HG02938 (cell line): ENCODE data around the gene CRACR2B.

Source experiments
- ATAC-seq: cut with Tn5 transposase; IDR thresholded peaks from one replicate; pipeline ENCODE4 v1.9.1; 2021; ENCODE audit warnings: mild to moderate bottlenecking, moderate library complexity; ENCODE audit not compliant: unreplicated experiment

The CRACR2B gene

DNA sequence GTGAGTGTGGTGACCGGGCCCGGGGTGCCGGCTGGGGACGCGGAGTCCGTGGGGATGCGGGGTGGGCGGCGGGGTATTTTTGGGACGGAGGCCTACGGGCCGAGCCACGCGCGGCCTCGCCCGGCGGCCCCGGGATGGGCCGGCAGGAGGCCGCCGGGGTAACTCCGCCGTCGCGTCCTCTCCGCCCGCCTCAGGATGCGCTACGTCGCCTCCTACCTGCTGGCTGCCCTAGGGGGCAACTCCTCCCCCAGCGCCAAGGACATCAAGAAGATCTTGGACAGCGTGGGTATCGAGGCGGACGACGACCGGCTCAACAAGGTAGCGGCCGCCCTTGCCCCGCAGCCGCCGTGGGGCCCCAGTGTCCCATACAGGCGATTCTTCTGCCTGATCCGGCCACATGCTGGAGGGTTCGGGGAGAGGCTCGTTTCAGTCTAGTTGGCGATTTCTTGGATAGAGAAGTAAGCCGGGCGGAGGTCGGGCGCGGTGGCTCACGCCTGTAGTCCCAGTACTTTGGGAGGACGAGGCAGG, 17.6 kb upstream of the CRACR2B start:
- no peak for ATAC-seq

DNA sequence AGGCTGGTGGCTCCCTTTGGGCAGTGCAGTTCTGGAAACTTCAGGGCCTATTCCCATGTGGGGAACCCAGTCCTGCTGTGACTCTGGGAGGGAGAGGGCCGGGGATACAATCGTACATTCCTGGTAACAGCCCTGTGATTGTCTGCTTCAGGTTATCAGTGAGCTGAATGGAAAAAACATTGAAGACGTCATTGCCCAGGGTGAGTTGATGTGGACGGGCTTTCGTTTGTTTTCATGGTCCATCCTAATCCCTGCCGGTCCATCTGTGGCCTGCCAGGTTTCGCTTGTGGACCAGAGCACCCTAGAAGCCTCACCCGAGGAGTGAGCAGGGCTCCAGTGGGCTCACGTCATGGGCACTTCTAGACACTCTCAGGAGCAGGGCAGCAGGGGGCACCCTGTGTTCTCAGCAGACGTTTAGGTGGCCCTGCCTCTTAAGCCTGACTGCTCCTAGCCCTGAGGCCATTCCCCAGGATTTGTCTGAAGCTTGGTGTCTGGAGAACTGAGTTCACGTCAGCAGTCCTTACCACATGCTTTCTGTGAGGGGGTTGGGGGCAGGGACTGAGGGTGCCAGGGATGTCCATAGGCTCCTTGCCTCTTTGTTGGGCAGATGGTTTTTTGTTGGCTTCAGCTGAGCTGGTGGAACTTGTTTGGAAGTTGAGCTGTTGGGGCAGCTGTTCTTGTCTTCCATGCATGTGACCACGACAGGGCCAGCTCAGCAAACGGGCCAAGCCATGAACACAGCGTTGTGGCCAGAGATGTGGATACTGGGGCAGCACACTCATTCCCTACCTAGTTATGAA, 16.1 kb upstream of the CRACR2B start:
- no peak for ATAC-seq

DNA sequence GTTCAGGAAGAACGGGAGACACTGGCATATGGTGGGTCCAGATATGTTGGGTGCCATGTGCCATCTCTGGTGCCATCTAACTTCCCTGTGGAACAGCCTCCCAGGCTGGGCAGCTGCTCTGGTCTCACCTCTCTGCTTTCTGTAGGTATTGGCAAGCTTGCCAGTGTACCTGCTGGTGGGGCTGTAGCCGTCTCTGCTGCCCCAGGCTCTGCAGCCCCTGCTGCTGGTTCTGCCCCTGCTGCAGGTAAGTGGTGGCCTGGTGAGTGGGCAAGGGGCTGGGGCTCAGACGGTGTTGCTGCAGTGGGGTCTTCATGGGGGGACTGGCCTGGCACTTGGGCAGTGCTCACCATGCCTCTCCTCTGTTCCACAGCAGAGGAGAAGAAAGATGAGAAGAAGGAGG, 15.3 kb upstream of the CRACR2B start:
- ATAC-seq, result no peak

DNA sequence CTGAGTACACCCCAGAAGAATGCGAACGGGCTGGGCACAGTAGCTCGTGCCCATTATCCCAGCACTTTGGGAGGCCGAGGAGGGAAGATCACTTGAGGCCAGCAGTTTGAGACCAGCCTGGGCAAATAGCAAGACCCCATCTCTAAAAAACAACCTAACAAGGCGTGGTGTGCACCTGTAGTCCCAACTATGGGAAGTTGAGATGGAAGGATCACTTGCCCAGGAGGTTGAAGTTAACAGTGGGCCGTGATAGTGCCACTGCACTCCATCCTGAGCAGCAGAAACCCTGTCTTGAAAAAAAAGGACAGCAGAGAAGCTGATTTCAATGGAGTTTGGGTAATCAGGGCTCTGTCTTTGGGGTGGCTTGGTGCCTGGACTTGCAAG, 14.7 kb upstream of the CRACR2B start:
- no peak for ATAC-seq

DNA sequence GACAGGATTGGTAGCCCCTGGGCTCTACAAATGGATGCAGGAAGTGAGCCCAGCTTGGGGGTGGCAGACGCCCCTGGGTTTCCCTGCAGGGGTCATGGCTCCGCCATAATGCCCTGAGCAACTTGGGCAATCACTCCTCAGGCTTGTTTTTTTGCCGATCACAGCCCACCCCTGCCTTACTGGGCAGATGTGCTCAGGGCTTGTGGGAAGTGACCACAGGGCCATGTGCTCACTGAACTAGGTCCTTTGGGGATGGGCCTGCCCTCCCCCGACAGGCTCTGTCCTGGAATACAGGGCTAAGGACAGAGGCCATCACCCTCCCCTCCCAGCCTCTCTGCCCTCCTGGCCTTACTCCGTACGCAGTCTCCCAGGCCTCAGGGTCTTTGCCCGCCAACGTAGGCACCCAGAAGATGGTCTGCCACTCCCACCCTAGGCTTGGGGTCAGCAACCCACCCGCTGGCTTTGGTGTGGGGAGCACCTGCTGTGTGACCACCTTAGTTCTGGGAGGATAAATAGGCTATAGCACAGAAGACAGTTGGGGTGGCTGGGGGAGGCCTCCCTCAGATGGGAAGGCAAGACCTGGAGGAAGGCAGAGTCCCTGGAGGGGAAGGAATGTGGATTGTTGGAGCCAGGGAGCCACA, 14.1 kb upstream of the CRACR2B start:
- ATAC-seq, result no peak

DNA sequence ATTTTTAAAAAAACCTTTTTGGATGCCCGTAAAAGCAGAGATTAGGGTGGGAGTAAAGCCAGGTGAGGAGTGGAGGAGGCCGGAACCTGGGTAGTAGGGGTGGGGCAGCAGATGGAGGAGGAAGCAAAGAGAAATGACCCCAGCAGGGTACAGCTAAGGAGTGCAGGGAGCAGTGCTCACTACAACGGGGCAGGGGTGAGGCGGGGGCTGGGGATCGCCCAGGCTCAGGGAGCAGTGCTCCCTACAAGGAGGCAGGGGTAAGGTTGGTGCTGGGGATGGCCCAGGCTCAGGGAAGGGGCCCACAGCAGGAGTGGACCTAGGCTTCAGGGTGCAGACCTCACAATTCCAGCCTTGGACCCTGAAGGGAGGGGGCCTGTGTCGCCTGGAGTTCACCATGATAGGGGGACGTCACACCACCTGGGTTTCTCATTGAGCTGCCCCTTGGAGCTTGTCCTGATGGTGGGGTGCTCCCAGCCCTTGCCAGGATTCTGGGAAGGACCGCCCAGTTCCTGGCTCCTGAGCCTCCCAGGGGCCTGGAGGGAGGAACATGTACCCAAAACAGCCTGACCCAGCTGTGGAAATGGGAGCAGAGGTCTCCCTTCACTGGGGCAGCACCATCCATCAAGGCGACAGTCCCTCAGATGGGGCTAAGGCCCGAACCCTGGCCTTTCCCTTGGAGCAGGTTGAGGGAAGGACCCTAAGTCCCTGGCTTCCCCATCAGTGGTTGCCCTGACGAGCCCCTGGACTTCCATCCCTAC, 11.9 kb upstream of the CRACR2B start:
- ATAC-seq, result no peak

DNA sequence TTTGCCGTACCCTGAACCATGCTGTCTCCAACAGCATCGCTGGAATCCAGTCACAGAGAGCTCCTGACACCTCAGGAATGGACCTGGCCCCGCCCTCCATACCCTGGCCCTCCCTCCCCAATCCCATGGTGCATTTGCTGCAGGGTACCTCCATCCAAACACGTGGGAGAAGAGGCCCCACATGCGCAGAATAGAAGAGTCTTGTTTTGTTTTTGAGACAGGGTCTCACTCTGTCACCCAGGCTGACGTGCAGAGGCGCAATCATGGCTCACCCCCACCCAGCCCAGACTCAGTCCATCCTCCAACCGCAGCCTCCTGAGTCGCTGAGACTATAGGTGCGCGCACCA, 11.3 kb upstream of the CRACR2B start:
- ATAC-seq, result no peak

DNA sequence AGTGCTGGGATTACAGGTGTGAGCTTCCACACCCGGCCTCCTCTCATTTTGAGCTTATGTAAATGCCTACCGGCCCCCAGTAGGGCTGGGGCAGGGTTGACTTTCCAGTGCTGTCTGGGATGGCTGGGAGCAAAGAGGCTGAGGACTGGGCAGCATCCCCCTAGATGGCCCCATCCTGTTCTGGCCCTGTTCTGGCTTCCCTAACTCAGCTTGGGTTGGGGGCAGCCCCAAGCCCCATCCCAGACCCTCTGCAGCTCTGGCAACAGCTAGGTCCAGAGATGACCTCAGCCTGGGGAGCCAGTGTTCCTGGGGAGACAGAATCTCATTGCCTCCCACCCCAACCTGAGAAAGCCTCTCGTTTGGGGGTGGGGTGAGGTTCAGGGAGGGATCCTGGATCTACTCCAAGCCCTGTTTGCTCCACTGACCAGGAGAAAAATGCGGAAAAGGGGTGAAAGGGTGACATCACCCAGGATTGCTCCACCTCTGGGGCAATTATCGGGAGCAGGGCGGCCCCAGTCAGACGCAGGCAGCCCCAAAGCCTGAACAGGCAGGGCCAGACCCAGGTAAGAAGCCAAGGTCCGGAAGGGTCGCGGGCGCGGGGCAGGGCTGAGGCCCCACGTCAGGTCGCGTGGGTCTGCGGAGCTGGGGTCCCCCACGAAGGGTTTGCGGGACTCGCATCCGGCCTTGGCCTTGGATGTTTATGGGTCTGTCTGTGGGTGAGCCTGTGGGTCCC, 9.2 kb upstream of the CRACR2B start, which contains the start of gene PNPLA2:
PNPLA2 (plus strand) TSS at position 519 of the 733 bp plus-strand sequence. CDS start 805 bp downstream, outside the sequence.
- ATAC-seq, result no peak

DNA sequence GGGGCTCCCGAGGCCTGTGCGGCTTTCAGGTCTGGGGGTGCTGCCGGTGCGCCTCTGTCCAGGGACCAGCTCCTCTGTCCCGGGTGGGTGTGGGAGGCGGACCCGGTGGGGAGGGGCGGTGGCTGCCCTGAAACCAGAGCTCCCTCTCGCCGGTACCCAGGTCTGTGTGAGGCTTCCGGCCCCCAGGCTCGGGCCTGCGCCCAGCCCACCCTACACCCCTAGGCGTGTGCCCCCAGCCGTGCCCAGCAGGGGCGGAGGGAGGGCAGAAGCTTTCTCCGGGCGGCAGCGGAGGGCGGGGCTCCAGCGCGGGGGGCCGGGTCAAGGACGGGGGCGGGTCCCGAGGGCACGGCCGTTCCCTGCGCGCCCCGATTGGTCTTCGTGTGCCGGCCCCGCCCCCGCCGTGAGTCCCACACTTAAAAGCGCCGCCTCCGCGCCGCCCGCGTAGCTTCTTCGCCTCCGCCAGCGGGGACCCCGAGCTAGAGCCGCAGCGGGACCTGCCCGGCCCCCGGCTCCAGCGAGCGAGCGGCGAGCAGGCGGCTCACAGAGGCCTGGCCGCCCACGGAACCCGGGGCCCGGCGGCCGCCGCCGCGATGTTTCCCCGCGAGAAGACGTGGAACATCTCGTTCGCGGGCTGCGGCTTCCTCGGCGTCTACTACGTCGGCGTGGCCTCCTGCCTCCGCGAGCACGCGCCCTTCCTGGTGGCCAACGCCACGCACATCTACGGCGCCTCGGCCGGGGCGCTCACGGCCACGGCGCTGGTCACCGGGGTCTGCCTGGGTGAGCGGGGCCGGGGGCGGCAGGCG, 8.4 kb upstream of the CRACR2B start:
- peak; percentile 43 for ATAC-seq

DNA sequence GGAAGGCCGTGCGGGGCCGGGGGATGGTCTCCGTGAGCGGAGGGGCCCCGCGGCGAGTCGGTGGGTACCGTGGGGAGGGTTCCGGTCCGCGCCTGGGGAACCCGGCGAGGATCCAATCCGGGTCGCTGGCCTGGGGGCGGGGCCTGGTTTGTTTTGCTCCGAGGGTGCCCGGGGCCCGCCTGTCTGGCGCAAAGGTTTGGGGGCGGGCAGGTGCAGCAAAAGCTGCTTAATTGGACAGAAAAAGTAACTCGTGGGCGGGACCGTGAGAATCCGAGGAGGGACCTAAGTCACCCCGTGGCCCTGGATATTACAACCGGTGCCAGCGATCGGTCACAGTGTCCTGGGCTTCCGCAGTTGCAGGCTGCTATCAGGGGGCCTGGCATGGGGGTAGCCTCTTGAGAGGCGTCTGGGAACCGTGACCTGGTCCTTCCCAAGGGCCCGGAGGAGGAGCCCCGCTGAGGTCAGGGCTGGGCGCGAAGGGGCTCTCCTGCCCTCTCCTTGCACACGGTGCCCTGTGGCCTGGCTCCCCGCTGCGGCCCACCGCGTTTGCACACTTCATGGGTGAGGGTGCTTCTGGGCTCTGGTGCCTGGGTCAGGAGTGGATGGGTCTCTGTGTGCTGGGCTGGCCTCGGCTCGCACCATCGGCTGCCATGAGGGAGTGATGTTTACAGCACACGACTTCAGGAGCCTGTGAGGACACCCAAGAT, 7.6 kb upstream of the CRACR2B start:
- ATAC-seq, result peak; percentile 56

DNA sequence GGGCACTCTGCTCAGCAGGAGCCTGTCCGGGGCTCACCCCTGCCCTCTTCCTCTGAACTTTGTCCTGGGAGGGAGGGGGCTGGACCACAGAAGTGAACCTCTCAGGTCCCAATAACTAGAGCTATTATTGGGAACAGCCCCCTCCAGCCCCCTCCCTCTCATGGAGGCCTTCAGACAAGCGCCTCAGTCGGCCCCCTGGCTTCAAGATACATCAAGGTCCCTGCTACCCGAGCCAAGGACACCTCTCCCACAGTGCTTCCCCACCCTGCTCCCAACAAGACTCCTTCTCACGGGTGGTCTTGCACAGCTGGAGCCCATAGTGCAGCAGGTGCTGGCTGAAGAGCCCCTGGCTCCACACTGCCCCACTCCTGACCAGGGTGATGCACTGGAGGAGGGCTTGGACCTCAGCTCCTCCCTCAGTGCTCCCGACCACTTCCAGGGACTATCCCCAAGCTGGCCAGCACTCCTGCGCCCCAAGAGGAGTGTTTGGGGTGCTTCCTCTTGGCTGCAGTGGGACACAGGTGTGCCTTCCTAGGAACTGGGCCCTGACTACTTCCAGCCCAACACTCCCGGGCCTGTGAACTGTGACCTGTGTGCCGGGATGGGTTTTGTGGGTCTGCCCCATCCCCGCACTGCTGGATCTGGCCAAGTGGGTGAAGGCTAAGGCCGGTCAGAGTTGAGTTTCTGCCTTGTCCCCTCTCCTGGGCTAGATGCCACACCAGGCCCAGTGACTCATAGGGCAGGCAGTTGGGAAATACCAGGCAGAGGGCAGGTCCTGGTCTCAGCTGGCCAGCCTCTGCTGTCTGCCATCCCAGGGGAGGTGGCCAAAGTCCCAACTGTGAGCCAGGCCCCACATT, 6.8 kb upstream of the CRACR2B start:
- no peak for ATAC-seq

DNA sequence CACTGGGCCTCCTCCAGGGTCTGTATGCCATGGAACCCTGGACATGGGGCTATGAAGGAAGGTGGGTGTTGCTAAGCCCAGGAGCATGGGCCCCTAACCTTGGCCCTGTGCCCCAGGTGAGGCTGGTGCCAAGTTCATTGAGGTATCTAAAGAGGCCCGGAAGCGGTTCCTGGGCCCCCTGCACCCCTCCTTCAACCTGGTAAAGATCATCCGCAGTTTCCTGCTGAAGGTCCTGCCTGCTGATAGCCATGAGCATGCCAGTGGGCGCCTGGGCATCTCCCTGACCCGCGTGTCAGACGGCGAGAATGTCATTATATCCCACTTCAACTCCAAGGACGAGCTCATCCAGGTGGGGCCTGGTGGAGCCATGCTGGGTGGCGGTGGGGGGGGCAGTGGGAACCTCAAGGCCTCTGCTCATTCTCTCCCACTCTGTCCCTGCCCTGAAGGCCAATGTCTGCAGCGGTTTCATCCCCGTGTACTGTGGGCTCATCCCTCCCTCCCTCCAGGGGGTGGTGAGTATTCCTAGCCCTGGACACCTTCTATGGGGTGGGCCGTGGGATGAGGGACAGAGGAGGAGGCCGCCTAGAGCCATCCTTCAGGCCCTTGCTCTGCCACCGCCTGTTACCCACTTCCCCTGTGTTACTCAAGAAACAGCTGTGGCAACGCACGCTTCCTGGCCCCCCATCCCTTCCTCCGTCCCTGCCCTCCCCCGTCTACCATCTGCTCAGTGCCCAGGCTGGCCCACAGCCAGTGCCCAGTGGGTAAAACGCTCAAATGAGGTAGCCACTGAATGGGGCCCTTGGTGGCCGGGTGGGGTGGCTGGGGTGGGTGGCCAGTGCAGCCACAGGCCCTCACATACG, 6.0 kb upstream of the CRACR2B start:
- no peak for ATAC-seq

DNA sequence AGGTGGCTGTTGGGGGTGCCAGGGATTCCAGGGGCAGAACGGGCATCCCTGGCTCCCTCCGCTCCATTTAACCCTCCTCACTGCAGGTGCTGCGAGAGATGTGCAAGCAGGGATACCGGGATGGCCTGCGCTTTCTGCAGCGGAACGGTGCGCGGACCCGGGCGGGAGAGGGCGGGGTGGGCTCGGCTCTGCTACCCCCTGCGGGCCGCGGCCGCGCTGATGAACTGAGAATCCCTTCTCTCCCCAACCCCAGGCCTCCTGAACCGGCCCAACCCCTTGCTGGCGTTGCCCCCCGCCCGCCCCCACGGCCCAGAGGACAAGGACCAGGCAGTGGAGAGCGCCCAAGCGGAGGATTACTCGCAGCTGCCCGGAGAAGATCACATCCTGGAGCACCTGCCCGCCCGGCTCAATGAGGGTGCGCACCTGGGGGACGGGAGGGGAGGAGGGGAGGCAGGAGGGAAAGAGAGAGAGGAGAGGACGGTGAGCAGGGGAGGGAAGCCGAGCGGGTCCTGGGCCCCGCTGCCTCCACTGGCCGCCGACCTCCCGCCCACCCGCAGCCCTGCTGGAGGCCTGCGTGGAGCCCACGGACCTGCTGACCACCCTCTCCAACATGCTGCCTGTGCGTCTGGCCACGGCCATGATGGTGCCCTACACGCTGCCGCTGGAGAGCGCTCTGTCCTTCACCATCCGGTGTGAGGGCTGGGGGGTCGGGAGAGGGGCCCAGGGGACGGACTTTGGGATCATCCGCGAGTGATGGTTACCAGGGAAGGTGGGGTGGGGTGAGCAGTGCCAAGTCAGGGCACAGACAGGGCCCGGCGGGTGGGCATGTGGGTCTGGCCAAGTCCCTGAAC, 4.1 kb upstream of the CRACR2B start:
- ATAC-seq, result no peak

DNA sequence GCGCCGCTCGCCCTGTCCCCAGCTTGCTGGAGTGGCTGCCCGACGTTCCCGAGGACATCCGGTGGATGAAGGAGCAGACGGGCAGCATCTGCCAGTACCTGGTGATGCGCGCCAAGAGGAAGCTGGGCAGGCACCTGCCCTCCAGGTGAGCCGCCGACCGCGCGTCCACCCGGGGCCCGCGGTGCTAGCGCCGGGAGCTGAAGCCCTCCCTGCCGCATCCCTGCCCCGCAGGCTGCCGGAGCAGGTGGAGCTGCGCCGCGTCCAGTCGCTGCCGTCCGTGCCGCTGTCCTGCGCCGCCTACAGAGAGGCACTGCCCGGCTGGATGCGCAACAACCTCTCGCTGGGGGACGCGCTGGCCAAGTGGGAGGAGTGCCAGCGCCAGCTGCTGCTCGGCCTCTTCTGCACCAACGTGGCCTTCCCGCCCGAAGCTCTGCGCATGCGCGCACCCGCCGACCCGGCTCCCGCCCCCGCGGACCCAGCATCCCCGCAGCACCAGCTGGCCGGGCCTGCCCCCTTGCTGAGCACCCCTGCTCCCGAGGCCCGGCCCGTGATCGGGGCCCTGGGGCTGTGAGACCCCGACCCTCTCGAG, 3.3 kb upstream of the CRACR2B start:
- no peak for ATAC-seq

DNA sequence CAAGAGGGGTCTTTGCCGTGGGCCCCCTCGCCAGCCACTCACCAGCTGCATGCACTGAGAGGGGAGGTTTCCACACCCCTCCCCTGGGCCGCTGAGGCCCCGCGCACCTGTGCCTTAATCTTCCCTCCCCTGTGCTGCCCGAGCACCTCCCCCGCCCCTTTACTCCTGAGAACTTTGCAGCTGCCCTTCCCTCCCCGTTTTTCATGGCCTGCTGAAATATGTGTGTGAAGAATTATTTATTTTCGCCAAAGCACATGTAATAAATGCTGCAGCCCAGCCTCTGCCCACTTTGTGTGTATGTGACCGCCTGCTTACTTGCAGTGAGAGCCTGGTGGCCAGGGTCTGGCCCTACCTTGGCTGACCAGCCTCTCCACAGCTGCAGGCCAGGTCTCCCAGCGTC, 2.8 kb upstream of the CRACR2B start:
- ATAC-seq, result no peak
